Stimulated activated CD4-positive, alpha-beta T cell treated with anti-CD3 and anti-CD28 coated beads, Interleukin-2, amount 100 ng/mL, for 4 hours (primary cell): ENCODE results near the gene TBX2.
"Not testable (repeated sequence)": the region's sequence is repeated elsewhere in the genome, so short reads cannot be mapped to it uniquely, and the experiment has no call there.

ENCODE experiments used
- DNase-seq: peaks from one replicate; pipeline ENCODE4 v3.0.0-alpha.2; 2020; ENCODE audit warnings: low read depth

Gene TBX2

DNA sequence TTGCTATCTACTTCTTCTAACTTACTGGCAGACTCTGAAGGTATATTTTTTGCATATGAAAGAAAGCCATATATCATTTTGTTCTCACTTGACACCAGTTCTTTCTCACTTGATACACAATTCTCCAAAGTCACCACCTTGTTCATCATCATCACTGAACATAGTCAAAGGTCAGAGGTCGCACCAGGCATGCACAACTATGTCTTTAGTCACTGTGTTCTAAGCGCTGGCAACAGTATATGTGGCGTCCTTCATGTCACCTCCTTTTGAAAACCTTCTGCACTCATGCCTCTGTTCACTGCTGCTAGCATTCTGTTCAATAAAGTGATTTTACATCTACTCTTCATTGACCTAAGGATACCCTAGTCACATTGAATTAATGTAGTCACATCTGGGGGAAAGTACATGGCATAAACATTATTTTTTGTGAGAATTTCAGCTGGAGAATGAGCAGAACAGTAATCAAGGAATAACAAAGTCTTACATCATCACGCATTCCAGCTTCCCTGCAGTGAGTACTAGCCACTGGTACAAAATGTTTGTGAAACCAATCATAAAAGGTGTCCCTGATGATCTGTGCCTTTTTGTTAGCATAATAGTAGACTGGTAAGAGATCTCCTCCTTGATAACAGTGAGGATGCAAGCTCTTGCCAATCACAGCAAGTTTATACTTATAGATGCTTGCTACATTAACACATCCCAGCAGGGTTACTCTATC lies 32.1 kb downstream of the TBX2 start:
- no peak for DNase-seq

- DNase-seq: no peak
Observed at GRCh38 chr17:61436273-61436672, 36.6 kb downstream of the TBX2 start.

DNA sequence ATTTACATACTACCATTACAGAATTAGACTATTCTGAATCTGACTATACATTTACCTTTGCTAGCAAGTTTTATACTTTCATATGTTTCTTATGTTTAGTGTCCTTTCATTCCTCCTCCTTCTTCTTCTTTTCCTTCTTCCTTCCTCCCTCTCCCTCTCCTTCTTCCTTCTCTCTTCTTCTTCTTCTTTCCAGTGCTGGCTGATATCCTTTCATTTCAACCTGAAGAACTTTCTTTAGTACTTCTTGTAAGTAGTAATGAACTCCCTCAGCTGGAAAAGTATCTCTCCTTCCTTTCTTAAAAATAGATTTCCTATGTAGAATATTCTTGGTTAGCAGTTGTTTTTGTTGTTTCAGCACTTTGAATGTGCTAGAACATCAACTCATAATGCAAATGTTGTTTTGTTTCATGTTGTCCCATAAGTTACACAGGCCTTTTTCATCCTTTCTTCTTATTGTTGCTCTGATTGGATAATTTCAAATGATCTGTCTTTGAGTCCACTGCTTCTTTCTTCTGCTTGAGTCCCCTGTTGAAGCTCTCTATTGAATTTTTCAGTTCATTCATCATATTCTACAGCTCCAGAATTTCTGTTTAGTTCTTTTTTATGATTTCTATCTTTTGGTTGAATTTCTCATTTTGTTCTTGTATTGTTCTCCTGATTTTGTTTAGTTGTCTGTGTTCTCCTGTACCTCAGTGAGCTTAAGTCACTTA lies 37.5 kb downstream of the TBX2 start:
- no peak for DNase-seq

GRCh38 chr17:61440697-61441096 lies 41.1 kb downstream of the TBX2 start:
- no peak for DNase-seq

GRCh38 chr17:61441507-61441906 lies 41.9 kb downstream of the TBX2 start:
- DNase-seq: not testable (repeated sequence)

- no peak for DNase-seq
Observed at GRCh38 chr17:61442136-61442775, 42.6 kb downstream of the TBX2 start.

DNA sequence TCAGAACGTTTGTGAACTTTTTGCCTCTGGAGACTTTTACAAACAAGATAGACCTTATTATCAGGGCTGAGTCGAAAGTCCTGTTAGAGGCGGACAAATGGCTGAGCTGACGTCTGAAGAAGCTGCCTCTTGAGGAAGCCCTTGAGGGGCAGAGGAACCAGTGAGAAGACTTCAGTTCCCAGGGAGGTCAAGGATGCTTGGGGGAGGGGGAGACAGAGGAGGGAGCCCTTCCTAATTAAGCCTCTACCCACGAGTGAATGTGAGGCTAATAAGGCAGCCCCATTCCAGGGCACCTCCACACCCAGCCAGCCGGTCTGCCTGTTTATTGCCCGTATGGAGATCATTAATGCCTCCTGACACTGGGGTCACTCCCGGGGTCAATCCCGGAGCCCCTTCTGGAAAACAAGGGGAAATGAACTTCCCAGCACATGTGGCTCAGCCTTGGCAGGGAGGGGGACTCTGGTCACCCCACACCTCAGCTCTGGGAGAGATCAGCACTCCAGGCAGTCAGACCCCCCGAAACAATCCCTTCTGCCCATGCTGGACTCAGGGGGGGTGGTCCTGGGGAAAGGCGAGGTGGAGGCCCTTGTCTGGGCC lies 43.3 kb downstream of the TBX2 start:
- DNase-seq: no peak

GRCh38 chr17:61443475-61443882 lies 43.8 kb downstream of the TBX2 start:
- DNase-seq: no peak

DNA sequence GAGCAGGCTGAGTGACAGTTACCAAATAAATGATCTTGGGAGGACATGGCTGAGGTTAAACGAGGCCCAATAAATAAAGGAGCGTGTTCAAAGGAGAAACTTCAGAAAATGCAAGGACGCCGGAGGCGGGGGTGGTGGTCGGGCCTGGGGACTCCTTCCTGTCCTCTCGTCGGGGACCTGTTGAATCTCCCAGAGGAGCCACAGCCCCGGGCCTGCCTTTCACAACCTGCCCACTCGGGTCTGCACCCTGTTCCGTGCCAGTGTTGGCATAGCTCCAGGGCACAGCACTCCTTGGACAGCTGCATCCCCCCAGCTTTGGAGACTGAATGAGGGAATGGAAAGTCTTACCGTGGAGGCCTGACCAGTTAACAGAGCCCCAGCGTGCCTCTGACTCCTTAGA lies 44.4 kb downstream of the TBX2 start:
- DNase-seq: no peak

DNA sequence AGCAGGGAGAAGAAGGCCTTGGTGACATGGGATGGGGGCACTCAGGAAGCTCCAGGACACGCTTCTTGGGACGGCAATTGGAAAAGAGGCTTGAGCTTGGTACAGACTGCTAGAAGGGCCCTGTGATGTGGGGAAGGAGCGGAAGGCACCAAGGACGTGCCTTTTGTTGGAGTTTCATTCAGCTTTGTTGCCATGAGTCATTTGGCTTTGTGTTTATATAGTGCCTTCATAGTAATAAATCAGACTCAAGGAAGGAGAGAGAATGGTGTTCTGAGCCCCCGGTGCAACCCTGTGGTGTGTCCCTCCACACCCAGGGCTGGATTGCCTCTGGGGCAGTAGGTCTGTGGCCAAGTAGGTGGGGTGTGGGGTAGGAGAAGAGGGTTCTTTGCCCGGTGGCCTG lies 45.2 kb downstream of the TBX2 start:
- DNase-seq: no peak

GRCh38 chr17:61447358-61447757 lies 47.7 kb downstream of the TBX2 start:
- no peak for DNase-seq

- DNase-seq: no peak
Observed at GRCh38 chr17:61448042-61448441, 48.4 kb downstream of the TBX2 start.

- not testable (repeated sequence) for DNase-seq
Observed at GRCh38 chr17:61449140-61449539, 49.5 kb downstream of the TBX2 start.

DNA sequence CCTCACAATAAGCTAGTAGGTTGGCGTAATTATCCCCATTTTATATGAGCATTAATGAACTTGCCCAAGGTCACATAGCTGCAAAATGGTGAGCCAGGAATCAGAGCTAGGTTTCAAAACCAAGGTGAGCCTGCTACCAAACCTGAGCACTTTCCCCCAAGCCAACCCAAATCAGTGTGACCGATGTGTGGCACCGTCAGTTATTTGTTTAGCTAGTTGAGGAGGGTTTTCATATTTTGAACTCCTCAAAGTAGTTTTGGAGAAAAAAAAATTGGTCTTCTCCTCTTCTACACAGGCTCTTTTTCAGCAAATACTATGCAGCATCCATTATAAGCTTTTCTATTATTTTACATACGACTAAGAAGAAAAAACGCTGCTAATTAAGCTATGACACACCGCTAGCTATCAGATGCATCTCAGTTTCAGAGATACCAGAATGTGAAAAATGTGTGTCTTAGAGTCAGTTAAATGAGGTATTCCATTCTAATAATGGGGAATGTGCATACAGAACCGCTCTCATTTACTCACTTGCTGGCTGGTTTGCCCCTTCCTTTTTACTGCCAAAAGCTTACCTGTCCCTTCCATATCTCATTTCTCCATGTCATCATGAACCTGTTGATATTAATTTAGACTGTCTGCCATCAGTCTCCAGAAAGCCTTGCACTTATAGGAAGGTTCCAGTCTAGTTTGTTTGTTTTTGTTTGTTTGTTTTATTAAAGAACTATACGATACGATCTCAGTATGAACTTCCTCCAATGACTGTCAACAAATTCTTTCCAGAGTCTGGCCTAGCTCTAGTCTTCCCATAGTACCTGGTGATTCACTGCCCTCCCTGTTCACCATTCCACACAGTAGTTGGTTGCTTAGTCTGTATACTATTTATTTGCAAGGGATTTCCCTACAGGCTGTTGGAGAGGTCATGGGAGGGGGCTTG lies 50.3 kb downstream of the TBX2 start:
- no peak for DNase-seq

DNA sequence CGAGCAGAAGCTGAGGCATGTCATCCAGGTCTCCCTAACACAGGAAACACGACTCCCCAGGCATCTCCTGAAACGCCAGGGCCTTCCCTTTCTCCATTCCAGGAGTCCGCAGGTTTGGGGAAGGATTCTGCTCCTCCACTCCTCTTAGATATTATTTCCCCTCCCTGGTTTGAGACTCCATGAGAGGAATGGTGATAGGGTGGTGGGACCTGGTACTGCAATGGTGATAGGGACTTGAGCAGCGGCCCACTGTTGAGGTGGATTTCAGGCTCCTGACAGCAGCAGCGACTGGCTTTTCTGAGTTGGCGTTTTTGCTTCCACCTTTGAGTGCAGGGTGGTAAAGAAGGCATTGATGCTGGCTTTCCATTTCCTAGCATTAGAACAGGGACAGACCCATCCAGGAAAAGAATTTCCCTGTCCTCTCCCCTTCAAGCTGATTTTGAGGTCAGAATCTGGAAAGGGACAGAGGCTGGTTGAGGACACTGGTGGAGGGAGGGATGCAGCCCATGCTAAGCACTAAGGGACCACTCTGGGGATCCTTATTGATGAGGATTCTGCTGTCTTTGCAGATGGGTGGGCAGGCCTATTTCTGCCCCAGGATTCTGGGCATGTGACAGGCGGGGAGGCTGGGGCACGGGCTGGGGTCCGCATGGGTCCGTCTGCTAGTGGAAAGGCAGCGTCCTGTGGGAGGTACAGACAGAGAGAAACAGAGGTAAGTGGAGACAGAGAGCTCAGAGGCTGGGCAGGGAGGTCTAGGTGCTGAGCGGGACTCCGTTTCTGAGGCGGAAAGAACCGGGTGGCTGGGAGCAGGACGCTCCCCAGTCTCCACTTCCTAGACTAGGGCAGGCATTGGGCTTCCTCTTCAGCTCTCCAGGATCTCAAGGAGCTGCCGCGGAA lies 51.2 kb downstream of the TBX2 start:
- DNase-seq: no peak

DNA sequence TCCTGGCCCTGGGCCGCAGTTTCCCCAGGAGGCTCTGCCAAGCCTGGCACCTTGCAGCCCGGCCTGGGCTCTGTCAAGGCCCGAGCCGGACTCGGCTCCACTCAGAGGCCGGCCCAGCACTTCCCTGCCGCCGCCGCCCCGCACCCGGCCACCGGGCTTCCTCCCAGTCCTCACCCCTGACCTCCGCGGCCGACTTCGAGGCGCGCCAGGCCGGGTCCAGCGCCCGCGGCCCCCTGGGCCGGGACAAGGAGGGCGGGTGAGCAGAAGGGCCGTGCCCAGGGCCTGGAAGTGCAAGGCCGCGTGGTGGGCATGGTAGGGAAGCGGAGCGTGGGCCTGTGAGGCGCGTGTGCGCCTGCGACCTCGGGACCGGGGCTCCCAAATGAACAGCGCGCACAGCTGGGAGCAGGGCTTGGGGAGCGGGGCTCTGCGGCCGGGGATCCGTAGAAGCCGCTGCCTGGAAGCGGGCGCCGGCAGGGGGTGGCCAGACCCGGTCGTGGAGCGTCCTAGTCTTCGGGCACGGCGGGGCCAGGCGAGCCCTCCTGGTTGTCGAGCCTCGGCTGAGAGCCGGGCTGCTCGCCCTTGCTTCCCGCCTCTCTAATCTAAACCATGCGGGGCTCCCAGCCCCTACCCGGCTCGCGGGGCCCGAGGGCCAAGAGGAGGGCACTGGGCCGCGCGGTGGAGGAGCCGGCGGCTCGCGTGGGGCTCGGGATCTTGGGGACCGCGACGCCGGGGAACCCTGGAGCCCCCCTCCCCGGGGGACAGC lies 52.1 kb downstream of the TBX2 start:
- DNase-seq: no peak

DNA sequence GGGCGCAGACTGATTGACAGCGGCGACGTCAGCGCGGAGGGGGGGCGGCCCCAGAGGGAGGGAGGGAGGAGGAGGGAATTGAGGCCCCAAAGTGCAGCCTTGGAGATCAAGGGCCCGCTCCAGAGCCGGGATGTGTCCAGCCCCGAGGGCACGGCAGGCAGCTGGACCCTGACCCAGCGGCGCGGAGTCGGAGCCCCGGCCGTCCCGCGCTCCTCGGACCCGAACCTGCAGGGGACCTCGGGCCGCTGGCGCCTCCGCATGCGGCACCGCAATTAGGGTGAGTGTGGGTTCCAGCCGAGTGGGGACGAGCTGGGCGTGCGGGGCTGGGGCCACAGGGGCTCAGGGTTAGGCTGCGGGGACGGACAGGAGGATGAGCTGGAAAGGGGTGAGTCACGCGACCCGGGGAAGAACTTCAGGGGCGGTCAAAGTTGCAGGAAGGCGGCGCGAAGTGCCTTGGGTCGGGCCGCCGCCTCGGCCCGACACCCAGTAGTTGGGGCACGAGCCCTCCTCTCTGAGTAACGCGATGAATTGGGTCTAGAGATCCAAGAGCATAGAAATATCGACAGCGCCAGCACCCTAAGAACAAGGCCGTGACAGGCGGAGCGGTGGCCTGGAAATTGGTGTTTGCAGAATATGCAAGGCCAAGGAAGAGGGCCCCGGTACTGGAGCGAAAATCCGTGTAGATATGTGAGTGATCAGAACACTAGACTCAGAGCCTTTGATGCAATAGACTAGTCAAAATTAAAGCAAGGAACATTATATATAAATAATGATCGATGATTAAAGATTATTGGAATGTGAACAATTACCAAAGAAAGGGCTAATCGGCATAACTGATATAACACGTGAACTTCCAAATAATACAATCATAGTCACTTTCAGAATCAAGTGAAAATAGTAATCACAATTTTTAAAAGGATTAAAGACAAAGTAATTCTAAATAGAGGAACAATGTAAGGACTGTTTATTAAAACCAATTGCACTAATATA lies 53.0 kb downstream of the TBX2 start, which contains the start of gene TBX4:
TSS of gene TBX4 (plus strand) at position 122 of the 990 bp plus-strand sequence. CDS start 4,069 bp downstream, outside the sequence.
- DNase-seq: no peak

GRCh38 chr17:61453566-61454380 lies 54.1 kb downstream of the TBX2 start:
- no peak for DNase-seq
